Measurements from ENCODE around the gene POU2F3. TPM values are rescaled to one million over a fixed set of nuclear protein-coding genes. Genes with fewer than 3 reads are reported as not detected.

POU2F3 gene
- polyA plus RNA-seq, 3 donors: 0.37 to 0.54 TPM; not detected in 1

- no peak overlapping the region for H3K4me3 ChIP-seq (replicated peaks in 1 of 3; ENCODE audit: low read depth in 2 of 3, low read length in 3 of 3)
- no peak overlapping the region for H3K4me2 ChIP-seq (replicated peaks; ENCODE audit: extremely low read depth, low read length, poor library complexity, severe bottlenecking)
- H3K4me3 Mint-ChIP-seq: no peak overlapping the region
- no CpG with 5 or more reads among the region's 3 CpGs for WGBS (ENCODE audit: insufficient coverage)
- H3K36me3 ChIP-seq (replicated peaks in 1 of 2; ENCODE audit: control insufficient read depth in 1 of 2, insufficient read depth in 2 of 2, low read length in 2 of 2): no peaks in the 10 kb centered on the region
- no peaks in the 10 kb centered on the region for H3K27me3 ChIP-seq (ENCODE audit: control insufficient read depth in 2 of 2, insufficient read depth in 2 of 2, low read length in 2 of 2)
- H3K36me3 Mint-ChIP-seq: peaks cover 4 to 6% of the 10 kb centered on the region in 2 donors
- H3K4me1 ChIP-seq (ENCODE audit: control insufficient read depth in 1 of 2, insufficient read depth in 2 of 2, low read length in 2 of 2): peaks cover 2 to 12% of the 10 kb centered on the region in 2 donors
- no peaks in the 10 kb centered on the region for H3K79me2 ChIP-seq (ENCODE audit: insufficient read depth, low read length)
- no peak overlapping the region for H2AFZ ChIP-seq (ENCODE audit: insufficient read depth, low read depth, low read length, poor library complexity, severe bottlenecking)
- H3K27me3 Mint-ChIP-seq (ENCODE audit: low read depth in 3 of 3): peaks cover 5 to 19% (median 12%) of the 10 kb centered on the region in 3 donors
- intact Hi-C loops (cut with micrococcal nuclease): no loop called here
- no peaks in the 10 kb centered on the region for H3K9me3 ChIP-seq (replicated peaks in 1 of 2; ENCODE audit: control insufficient read depth in 1 of 2, insufficient read depth in 1 of 2, low read length in 2 of 2)
- no peak for DNase-seq
- no peak overlapping the region for H3K9ac ChIP-seq (ENCODE audit: insufficient read depth, low read length, poor library complexity, severe bottlenecking)
- peaks cover 16% of the 10 kb centered on the region for H3K4me1 Mint-ChIP-seq
- H3K27ac ChIP-seq (ENCODE audit: low read depth in 1 of 2, low read length in 2 of 2): no peak overlapping the region
- TF ChIP-seq CTCF (IDR thresholded peaks at IDR 0.05): no peak
- H4K20me1 ChIP-seq (ENCODE audit: insufficient read depth, low read length): no peaks in the 10 kb centered on the region
- no peaks in the 10 kb centered on the region for H3K9me3 Mint-ChIP-seq
- H3K27ac Mint-ChIP-seq: no peak overlapping the region
These were observed 38.3 kb upstream of the POU2F3 start for GRCh38 chr11:120201653-120202052.

- Histone ChIP-seq H3K27me3 (ENCODE audit: control insufficient read depth in 2 of 2, insufficient read depth in 2 of 2, low read length in 2 of 2) (no peaks in the 10 kb centered on the region), H3K36me3 (replicated peaks in 1 of 2; ENCODE audit: control insufficient read depth in 1 of 2, insufficient read depth in 2 of 2, low read length in 2 of 2) (no peaks in the 10 kb centered on the region), H3K9ac (ENCODE audit: insufficient read depth, low read length, poor library complexity, severe bottlenecking) (no peak overlapping the region), H3K4me2 (replicated peaks; ENCODE audit: extremely low read depth, low read length, poor library complexity, severe bottlenecking) (no peak overlapping the region), H3K4me1 (ENCODE audit: control insufficient read depth in 1 of 2, insufficient read depth in 2 of 2, low read length in 2 of 2) (peaks cover 22 to 31% of the 10 kb centered on the region in 2 donors), H4K20me1 (ENCODE audit: insufficient read depth, low read length) (no peaks in the 10 kb centered on the region), H3K9me3 (replicated peaks in 1 of 2; ENCODE audit: control insufficient read depth in 1 of 2, insufficient read depth in 1 of 2, low read length in 2 of 2) (no peaks in the 10 kb centered on the region), H2AFZ (ENCODE audit: insufficient read depth, low read depth, low read length, poor library complexity, severe bottlenecking) (no peak overlapping the region), H3K79me2 (ENCODE audit: insufficient read depth, low read length) (no peaks in the 10 kb centered on the region), H3K4me3 (replicated peaks in 1 of 3; ENCODE audit: low read depth in 2 of 3, low read length in 3 of 3) (no peak overlapping the region), H3K27ac (ENCODE audit: low read depth in 1 of 2, low read length in 2 of 2) (no peak overlapping the region)
- Mint-ChIP-seq H3K27ac (no peak overlapping the region), H3K4me3 (no peak overlapping the region), H3K27me3 (ENCODE audit: low read depth in 3 of 3) (peaks cover 1 to 16% (median 12%) of the 10 kb centered on the region in 3 donors), H3K36me3 (peaks cover 4 to 6% of the 10 kb centered on the region in 2 donors), H3K4me1 (peaks cover 36% of the 10 kb centered on the region), H3K9me3 (no peaks in the 10 kb centered on the region)
- intact Hi-C loops (cut with micrococcal nuclease): no loop called here
- 96% methylated on average over 3 of the region's 4 CpGs for WGBS (ENCODE audit: insufficient coverage)
- DNase-seq: no peak
- TF ChIP-seq CTCF (IDR thresholded peaks at IDR 0.05): no peak
These were observed 36.3 kb upstream of the POU2F3 start for GRCh38 chr11:120203626-120204025.

Measured in CD14-positive monocyte (primary cell).